A204.1 (cell line): ENCODE measurements around the gene SH2D4B.

ENCODE experiments used
- FAIRE-seq: peaks from 2 replicates; lab custom pipeline; 2012; peaks lifted over from hg19 to GRCh38; lab: Jason Lieb, UNC

SH2D4B gene

GRCh38 chr10:80691441-80691840, 153.7 kb downstream of the SH2D4B start:
- FAIRE-seq, result no peak

- FAIRE-seq, result no peak
Observed at GRCh38 chr10:80693565-80693964, 155.9 kb downstream of the SH2D4B start.

- FAIRE-seq, result no peak
Observed at GRCh38 chr10:80694930-80695329, 157.2 kb downstream of the SH2D4B start.
